ENCODE data around the gene KDM1B.

KDM1B gene

GRCh38 chr6:18249271-18249670 lies 94.0 kb downstream of the KDM1B start:
- no peak for TF ChIP-seq CTCF (IDR thresholded peaks at IDR 0.05; ENCODE audit: poor library complexity, severe bottlenecking)
- H3K27me3 ChIP-seq (ENCODE audit: insufficient read depth, poor library complexity, severe bottlenecking) = no peaks in the 10 kb centered on the region
- H3K27ac ChIP-seq (ENCODE audit: poor library complexity, severe bottlenecking) = no peak overlapping the region
- H3K4me1 ChIP-seq (ENCODE audit: insufficient read depth, poor library complexity, severe bottlenecking) = peaks cover 13% of the 10 kb centered on the region
- no peak for DNase-seq (ENCODE audit: low spot score)
- peaks cover 95% of the 10 kb centered on the region for H3K36me3 ChIP-seq (ENCODE audit: low read depth)
- no peaks in the 10 kb centered on the region for H3K9me3 ChIP-seq (ENCODE audit: severe bottlenecking)
- no peak for ATAC-seq (ENCODE audit: low read depth)
- no peak overlapping the region for H3K4me3 ChIP-seq (ENCODE audit: severe bottlenecking)

- no peak for TF ChIP-seq CTCF (IDR thresholded peaks at IDR 0.05; ENCODE audit: poor library complexity, severe bottlenecking)
- ATAC-seq (ENCODE audit: low read depth) = no peak
- H3K27ac ChIP-seq (ENCODE audit: poor library complexity, severe bottlenecking) = no peak overlapping the region
- no peaks in the 10 kb centered on the region for H3K27me3 ChIP-seq (ENCODE audit: insufficient read depth, poor library complexity, severe bottlenecking)
- H3K36me3 ChIP-seq (ENCODE audit: low read depth) = peaks cover 95% of the 10 kb centered on the region
- no peaks in the 10 kb centered on the region for H3K9me3 ChIP-seq (ENCODE audit: severe bottlenecking)
- peaks cover 3% of the 10 kb centered on the region for H3K4me1 ChIP-seq (ENCODE audit: insufficient read depth, poor library complexity, severe bottlenecking)
- H3K4me3 ChIP-seq (ENCODE audit: severe bottlenecking) = no peak overlapping the region
- no peak for DNase-seq (ENCODE audit: low spot score)
These were observed 98.4 kb downstream of the KDM1B start for GRCh38 chr6:18253635-18254034.

DNA sequence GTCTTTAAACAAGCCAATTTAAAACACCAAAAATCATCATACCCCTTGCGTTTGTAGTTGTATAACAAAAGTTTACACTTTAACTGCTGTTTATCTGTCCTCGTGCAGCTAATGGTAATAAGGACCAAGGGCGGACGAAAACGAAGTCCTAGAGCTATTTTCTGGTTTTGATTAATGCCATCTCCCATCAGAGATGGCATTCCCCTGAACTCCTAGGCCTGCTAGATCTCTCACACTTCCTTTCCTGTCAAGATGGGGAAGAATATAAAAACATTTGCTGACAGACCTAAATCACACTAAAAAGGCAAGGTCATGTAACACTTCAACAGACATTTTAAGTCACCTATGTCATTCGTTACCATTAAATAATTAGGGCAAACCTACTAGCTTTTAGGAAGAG lies 99.6 kb downstream of the KDM1B start:
- no peak overlapping the region for H3K27ac ChIP-seq (ENCODE audit: poor library complexity, severe bottlenecking)
- H3K4me3 ChIP-seq (ENCODE audit: severe bottlenecking) = no peak overlapping the region
- no peak for TF ChIP-seq CTCF (IDR thresholded peaks at IDR 0.05; ENCODE audit: poor library complexity, severe bottlenecking)
- H3K9me3 ChIP-seq (ENCODE audit: severe bottlenecking) = no peaks in the 10 kb centered on the region
- peaks cover 93% of the 10 kb centered on the region for H3K36me3 ChIP-seq (ENCODE audit: low read depth)
- ATAC-seq (ENCODE audit: low read depth) (no peak), DNase-seq (ENCODE audit: low spot score) (no peak)
- peaks cover 8% of the 10 kb centered on the region for H3K4me1 ChIP-seq (ENCODE audit: insufficient read depth, poor library complexity, severe bottlenecking)
- no peaks in the 10 kb centered on the region for H3K27me3 ChIP-seq (ENCODE audit: insufficient read depth, poor library complexity, severe bottlenecking)

GRCh38 chr6:18259675-18260447 lies 104.6 kb downstream of the KDM1B start:
- Histone ChIP-seq H3K4me3 (ENCODE audit: severe bottlenecking) (no peak overlapping the region), H3K27ac (ENCODE audit: poor library complexity, severe bottlenecking) (peak overlapping the region; percentile 80), H3K4me1 (ENCODE audit: insufficient read depth, poor library complexity, severe bottlenecking) (peaks cover 37% of the 10 kb centered on the region), H3K36me3 (ENCODE audit: low read depth) (peaks cover 86% of the 10 kb centered on the region), H3K9me3 (ENCODE audit: severe bottlenecking) (no peaks in the 10 kb centered on the region), H3K27me3 (ENCODE audit: insufficient read depth, poor library complexity, severe bottlenecking) (no peaks in the 10 kb centered on the region)
- TF ChIP-seq CTCF (IDR thresholded peaks at IDR 0.05; ENCODE audit: poor library complexity, severe bottlenecking) = no peak
- ATAC-seq (ENCODE audit: low read depth) (peak; percentile 56), DNase-seq (ENCODE audit: low spot score) (no peak)

DNA sequence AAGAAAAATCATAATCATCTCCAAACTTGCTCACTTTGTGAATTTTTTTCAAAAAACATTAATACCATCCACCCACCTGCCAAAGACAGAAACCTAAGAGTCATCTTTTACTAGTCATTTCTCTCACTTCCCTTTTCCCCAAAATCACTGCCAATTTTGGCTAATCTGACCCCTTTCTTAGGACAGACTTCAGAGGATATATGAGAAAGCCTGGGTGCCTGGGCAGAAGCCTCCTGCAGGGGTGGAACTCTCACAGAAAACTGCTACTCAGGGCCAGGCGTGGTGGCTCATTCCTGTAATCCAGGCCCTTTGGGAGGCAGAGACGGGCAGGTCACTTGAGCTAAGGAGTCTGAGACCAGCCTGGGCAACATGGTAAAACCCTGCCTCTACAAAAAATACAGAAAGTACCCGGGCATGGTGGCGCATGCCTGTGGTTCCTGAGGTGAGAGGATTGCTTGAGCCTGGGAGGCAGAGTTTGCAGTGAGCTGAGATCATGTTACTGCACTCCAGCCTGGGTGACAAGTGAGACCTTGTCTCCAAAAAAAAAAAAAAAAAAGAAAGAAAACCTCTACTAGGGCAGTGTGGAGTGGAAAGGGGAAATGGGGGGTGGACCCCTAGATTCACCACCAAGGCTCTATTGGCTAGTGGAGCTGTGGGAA lies 105.4 kb downstream of the KDM1B start:
- H3K4me3 ChIP-seq (ENCODE audit: severe bottlenecking) = no peak overlapping the region
- DNase-seq (ENCODE audit: low spot score) = no peak
- H3K27ac ChIP-seq (ENCODE audit: poor library complexity, severe bottlenecking) = peak overlapping the region; percentile 80
- H3K36me3 ChIP-seq (ENCODE audit: low read depth) = peaks cover 78% of the 10 kb centered on the region
- peak; percentile 49 for ATAC-seq (ENCODE audit: low read depth)
- no peak for TF ChIP-seq CTCF (IDR thresholded peaks at IDR 0.05; ENCODE audit: poor library complexity, severe bottlenecking)
- no peaks in the 10 kb centered on the region for H3K27me3 ChIP-seq (ENCODE audit: insufficient read depth, poor library complexity, severe bottlenecking)
- peaks cover 37% of the 10 kb centered on the region for H3K4me1 ChIP-seq (ENCODE audit: insufficient read depth, poor library complexity, severe bottlenecking)
- no peaks in the 10 kb centered on the region for H3K9me3 ChIP-seq (ENCODE audit: severe bottlenecking)

All from RWPE2 (cell line).